Measurements from ENCODE around the gene PDE1A. TPM values are rescaled to one million over a fixed set of nuclear protein-coding genes. Genes with fewer than 3 reads are reported as not detected.

PDE1A gene
- total and polyA plus RNA-seq, 2 donors (not counting 1 experiment from before 2014, with no cell fraction given): 0.07 TPM; not detected in 1

GRCh38 chr2:182359990-182360662, 66.7 kb downstream of the PDE1A start:
- TF ChIP-seq CTCF (IDR thresholded peaks at IDR 0.05) (no peak), EZH2 (IDR thresholded peaks at IDR 0.05; ENCODE audit: borderline replicate concordance, insufficient read depth, low read depth, low read length, poor library complexity, severe bottlenecking) (no peak)
- no peaks in the 10 kb centered on the region for H3K27me3 ChIP-seq (replicated peaks in 1 of 4; ENCODE audit: control extremely low read depth in 1 of 4, control insufficient read depth in 3 of 4, insufficient read depth in 4 of 4, low read length in 3 of 4)
- peaks cover 0 to 3% (median 0%) of the 10 kb centered on the region in 3 donors for H3K9me3 ChIP-seq (ENCODE audit: control extremely low read depth in 1 of 3, control insufficient read depth in 2 of 3, insufficient read depth in 1 of 3, low read length in 2 of 3)
- no peak overlapping the region for H3K4me2 ChIP-seq (replicated peaks; ENCODE audit: low read depth, low read length, poor library complexity, severe bottlenecking)
- H3K4me1 ChIP-seq (ENCODE audit: control insufficient read depth in 2 of 2, insufficient read depth in 2 of 2, low read length in 2 of 2): no peaks in the 10 kb centered on the region
- ChIA-PET CTCF (no interaction called here), POLR2A (interaction anchor here (0.7 kb wide), 1 partner anchor 82 kb away, joined by 8 read pairs; no protein-coding TSS in a partner anchor)
- H4K20me1 ChIP-seq (ENCODE audit: control insufficient read depth, insufficient read depth, low read length, poor library complexity, severe bottlenecking): no peaks in the 10 kb centered on the region
- H3K27ac ChIP-seq (ENCODE audit: low read length in 2 of 2): no peak overlapping the region
- H3K79me2 ChIP-seq (ENCODE audit: control insufficient read depth, insufficient read depth, low read length): no peaks in the 10 kb centered on the region
- ATAC-seq (ENCODE audit: low read depth) (no peak), DNase-seq (no peak)
- no peaks in the 10 kb centered on the region for H3K36me3 ChIP-seq (replicated peaks in 1 of 2; ENCODE audit: control extremely low read depth in 1 of 2, control insufficient read depth in 1 of 2, extremely low read depth in 1 of 2, insufficient read depth in 2 of 2, low read length in 1 of 2)
- Mint-ChIP-seq H3K27me3 (no peaks in the 10 kb centered on the region), H3K9me3 (ENCODE audit: insufficient read depth) (peaks cover 2% of the 10 kb centered on the region), H3K27ac (no peak overlapping the region), H3K4me3 (no peak overlapping the region), H3K4me1 (no peaks in the 10 kb centered on the region)
- H2AFZ ChIP-seq (ENCODE audit: insufficient read depth, low read depth, low read length, poor library complexity, severe bottlenecking): no peak overlapping the region
- intact Hi-C loops (cut with micrococcal nuclease): no loop called here
- no peak overlapping the region for H3K4me3 ChIP-seq (ENCODE audit: control extremely low read depth in 1 of 5, extremely low read depth in 1 of 5, insufficient read depth in 1 of 5, low read depth in 2 of 5, low read length in 4 of 5)
- WGBS (ENCODE audit: insufficient coverage): no CpG with 5 or more reads among the region's 10 CpGs
- no peak overlapping the region for H3K9ac ChIP-seq (ENCODE audit: low read length)

All from B cell (primary cell).